GM12878 (cell line): ENCODE measurements around the gene DGKI.

Experiments used
- CTCF ChIP-seq, 3 experiments: IDR thresholded peaks in 2 of 3; conservative IDR thresholded peaks in 1 of 3; 2 replicates each; pipeline ENCODE4 v1.5.1; 2011; ENCODE audit warnings: low read depth in 3 of 3, low read length in 3 of 3, mild to moderate bottlenecking in 3 of 3, control low read depth in 2 of 3, moderate library complexity in 2 of 3, inconsistent platforms in 1 of 3, mixed read lengths in 1 of 3; ENCODE audit not compliant: control insufficient read depth in 2 of 3, insufficient read depth in 1 of 3; ENCODE audit errors: extremely low read depth in 1 of 3
- EP300 ChIP-seq, 2 experiments: fragments of 150-350 bp in 1 of 2; IDR thresholded peaks; 2 replicates each; pipeline ENCODE4 v1.6.1; 2011 to 2012; ENCODE audit warnings: low read depth in 2 of 2, low read length in 2 of 2, borderline replicate concordance in 1 of 2, improper control_type of control experiment in 1 of 2, inconsistent platforms in 1 of 2; ENCODE audit not compliant: control insufficient read depth in 1 of 2
- NKRF ChIP-seq: fragments of 450-650 bp; conservative IDR thresholded peaks from 2 replicates; pipeline ENCODE4 v1.6.1; 2017; ENCODE audit warnings: mild to moderate bottlenecking, moderate library complexity
- POLR2A ChIP-seq: IDR thresholded peaks from 2 replicates; pipeline ENCODE4 v1.6.1; 2011; ENCODE audit warnings: low read depth, mild to moderate bottlenecking, low read length
- ZNF274 ChIP-seq: IDR thresholded peaks from one replicate; pipeline ENCODE4 v1.8.0; 2011; ENCODE audit not compliant: insufficient read length, insufficient read depth
- TF ChIP-seq, protein P1 (sequence below): IDR thresholded peaks from 2 replicates; pipeline ENCODE4 v1.6.1; 2012; ENCODE audit warnings: mild to moderate bottlenecking, low read depth, low read length
- TF ChIP-seq, protein P2 (sequence below): IDR thresholded peaks from 2 replicates; pipeline ENCODE4 v1.6.1; 2011; ENCODE audit warnings: borderline replicate concordance, low read depth, mild to moderate bottlenecking, moderate library complexity, low read length; ENCODE audit not compliant: insufficient read depth, poor library complexity, severe bottlenecking

DNA sequence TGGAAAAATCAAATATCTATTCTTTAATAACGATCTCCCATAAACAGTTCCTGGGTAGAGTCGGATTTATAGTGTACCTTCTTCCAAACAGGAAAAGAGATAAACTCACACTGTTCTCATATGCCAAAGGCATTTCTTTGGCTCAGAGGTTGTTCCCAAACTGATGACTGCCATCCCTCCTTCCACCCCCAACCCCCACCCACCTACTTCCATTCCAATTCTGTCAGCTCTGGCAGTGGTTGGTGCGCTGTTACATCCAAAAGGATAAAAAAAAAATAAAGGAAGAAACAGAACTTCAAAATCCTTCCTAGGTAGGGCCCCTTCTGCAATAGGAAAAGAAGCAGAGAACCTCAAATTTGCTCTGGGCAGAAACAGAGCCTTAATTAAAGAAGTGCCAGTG lies 104.7 kb downstream of the DGKI start:
- TF ChIP-seq POLR2A (no peak), NKRF (no peak), EP300 (IDR thresholded peaks at IDR 0.05; ENCODE audit: borderline replicate concordance in 1 of 2, control insufficient read depth in 1 of 2, low read depth in 2 of 2, low read length in 2 of 2) (no peak), CTCF (IDR thresholded peaks at IDR 0.05 in 2 of 3, conservative IDR thresholded peaks at IDR 0.05 in 1 of 3; ENCODE audit: control insufficient read depth in 2 of 3, extremely low read depth in 1 of 3, insufficient read depth in 1 of 3, low read depth in 3 of 3, low read length in 3 of 3) (no peak), ZNF274 (no peak)
- TF ChIP-seq, protein P1, sequence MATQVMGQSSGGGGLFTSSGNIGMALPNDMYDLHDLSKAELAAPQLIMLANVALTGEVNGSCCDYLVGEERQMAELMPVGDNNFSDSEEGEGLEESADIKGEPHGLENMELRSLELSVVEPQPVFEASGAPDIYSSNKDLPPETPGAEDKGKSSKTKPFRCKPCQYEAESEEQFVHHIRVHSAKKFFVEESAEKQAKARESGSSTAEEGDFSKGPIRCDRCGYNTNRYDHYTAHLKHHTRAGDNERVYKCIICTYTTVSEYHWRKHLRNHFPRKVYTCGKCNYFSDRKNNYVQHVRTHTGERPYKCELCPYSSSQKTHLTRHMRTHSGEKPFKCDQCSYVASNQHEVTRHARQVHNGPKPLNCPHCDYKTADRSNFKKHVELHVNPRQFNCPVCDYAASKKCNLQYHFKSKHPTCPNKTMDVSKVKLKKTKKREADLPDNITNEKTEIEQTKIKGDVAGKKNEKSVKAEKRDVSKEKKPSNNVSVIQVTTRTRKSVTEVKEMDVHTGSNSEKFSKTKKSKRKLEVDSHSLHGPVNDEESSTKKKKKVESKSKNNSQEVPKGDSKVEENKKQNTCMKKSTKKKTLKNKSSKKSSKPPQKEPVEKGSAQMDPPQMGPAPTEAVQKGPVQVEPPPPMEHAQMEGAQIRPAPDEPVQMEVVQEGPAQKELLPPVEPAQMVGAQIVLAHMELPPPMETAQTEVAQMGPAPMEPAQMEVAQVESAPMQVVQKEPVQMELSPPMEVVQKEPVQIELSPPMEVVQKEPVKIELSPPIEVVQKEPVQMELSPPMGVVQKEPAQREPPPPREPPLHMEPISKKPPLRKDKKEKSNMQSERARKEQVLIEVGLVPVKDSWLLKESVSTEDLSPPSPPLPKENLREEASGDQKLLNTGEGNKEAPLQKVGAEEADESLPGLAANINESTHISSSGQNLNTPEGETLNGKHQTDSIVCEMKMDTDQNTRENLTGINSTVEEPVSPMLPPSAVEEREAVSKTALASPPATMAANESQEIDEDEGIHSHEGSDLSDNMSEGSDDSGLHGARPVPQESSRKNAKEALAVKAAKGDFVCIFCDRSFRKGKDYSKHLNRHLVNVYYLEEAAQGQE, result no peak
- TF ChIP-seq, protein P2, sequence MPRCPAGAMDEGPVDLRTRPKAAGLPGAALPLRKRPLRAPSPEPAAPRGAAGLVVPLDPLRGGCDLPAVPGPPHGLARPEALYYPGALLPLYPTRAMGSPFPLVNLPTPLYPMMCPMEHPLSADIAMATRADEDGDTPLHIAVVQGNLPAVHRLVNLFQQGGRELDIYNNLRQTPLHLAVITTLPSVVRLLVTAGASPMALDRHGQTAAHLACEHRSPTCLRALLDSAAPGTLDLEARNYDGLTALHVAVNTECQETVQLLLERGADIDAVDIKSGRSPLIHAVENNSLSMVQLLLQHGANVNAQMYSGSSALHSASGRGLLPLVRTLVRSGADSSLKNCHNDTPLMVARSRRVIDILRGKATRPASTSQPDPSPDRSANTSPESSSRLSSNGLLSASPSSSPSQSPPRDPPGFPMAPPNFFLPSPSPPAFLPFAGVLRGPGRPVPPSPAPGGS, result no peak
